ENCODE data around the gene UGCG.

DNA sequence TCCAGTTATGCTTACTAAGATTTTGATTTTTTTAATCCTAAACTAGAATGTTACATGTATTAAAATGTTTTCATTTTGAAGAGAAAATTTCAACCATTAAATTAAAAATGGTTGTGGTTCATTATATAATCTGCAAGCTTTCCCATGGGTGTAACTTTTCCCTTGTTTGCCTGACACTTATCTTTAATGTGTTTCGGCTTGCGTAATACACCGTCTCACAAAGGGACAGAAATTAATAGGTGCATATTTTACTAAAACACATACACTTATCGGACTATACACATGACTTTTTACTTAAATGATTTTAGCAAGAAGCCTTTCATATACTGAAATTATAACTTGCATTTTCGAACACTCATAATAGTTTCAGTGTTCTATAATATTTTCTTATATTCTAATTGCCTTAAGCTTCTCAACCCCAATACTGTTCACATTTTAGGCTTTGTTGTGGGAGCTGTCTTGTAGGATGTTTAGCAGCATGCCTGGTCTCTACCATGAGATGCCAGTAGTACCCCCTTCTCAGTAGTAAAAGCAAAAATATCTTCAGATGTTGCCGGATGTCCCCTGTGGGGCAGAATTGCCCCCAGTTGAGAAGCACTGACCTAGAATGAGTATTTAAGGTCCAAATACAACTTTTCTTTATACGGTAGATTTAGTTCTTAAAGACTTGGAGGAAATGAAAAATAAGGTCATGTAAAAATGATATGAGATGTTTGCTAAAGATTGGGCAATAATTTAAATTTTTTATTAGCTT is 28.6 kb downstream of the UGCG start:
- no peak for TF ChIP-seq CTCF (IDR thresholded peaks at IDR 0.05)
- no peak for TF ChIP-seq EZH2 (IDR thresholded peaks at IDR 0.05)
- no peak for TF ChIP-seq EZH2phosphoT487 (IDR thresholded peaks at IDR 0.05)

Measured in neural progenitor cell (in vitro differentiated cells).